Neural progenitor cell (in vitro differentiated cells): ENCODE measurements around the gene DOK4. TPM values are rescaled to one million over a fixed set of nuclear protein-coding genes. Genes with fewer than 3 reads are reported as not detected.
A peak's percentile ranks its signal among the peaks of the same experiment; 100 is the strongest.
"Not testable (repeated sequence)": the region's sequence is repeated elsewhere in the genome, so short reads cannot be mapped to it uniquely, and the experiment has no call there.

Experiments used
- DNase-seq: peaks from one replicate; pipeline ENCODE4 v3.0.0-alpha.2; 2016; ENCODE audit warnings: low spot score
- H2AFZ ChIP-seq: fragments of 200-600 bp; sonication (generic); replicated peaks from 2 replicates; pipeline ENCODE4 v1.6.1; 2016; ENCODE audit warnings: antibody characterized with exemption
- H3F3A ChIP-seq: fragments of 200-600 bp; sonication (generic); 2 replicates; pipeline ENCODE4 v1.6.1; 2016; ENCODE audit warnings: antibody characterized with exemption, low read depth
- H3K27ac ChIP-seq: fragments of 200-600 bp; sonication (generic); 2 replicates; pipeline ENCODE4 v1.5.1; 2016; ENCODE audit warnings: mild to moderate bottlenecking
- H3K27me3 ChIP-seq: fragments of 200-600 bp; sonication (generic); 2 replicates; pipeline ENCODE4 v1.6.1; 2016; ENCODE audit warnings: mild to moderate bottlenecking, moderate library complexity
- H3K36me3 ChIP-seq: fragments of 200-600 bp; sonication (generic); 2 replicates; pipeline ENCODE4 v1.5.1; 2016
- H3K4me1 ChIP-seq: fragments of 200-600 bp; sonication (generic); 2 replicates; pipeline ENCODE4 v1.6.1; 2016; ENCODE audit warnings: mixed run types
- H3K4me2 ChIP-seq: fragments of 200-600 bp; sonication (generic); 2 replicates; pipeline ENCODE4 v1.6.1; 2016
- H3K4me3 ChIP-seq: fragments of 200-600 bp; sonication (generic); 2 replicates; pipeline ENCODE4 v1.5.1; 2016
- H3K79me2 ChIP-seq: fragments of 200-600 bp; sonication (generic); 2 replicates; pipeline ENCODE4 v1.6.1; 2016; ENCODE audit warnings: low read depth
- H3K9ac ChIP-seq: fragments of 200-600 bp; sonication (generic); 2 replicates; pipeline ENCODE4 v1.6.1; 2016
- H3K9me3 ChIP-seq: fragments of 200-600 bp; sonication (generic); 2 replicates; pipeline ENCODE4 v1.5.1; 2016; ENCODE audit warnings: low read depth
- H4K20me1 ChIP-seq: fragments of 200-600 bp; sonication (generic); 2 replicates; pipeline ENCODE4 v1.6.1; 2016; ENCODE audit warnings: low read depth
- H3K27ac Mint-ChIP-seq: 3 replicates; pipeline ENCODE4 v1.8.0; 2021; ENCODE audit warnings: mixed read lengths
- H3K27me3 Mint-ChIP-seq: 2 replicates; pipeline ENCODE4 v1.8.0; 2022; ENCODE audit warnings: low read depth, mild to moderate bottlenecking, inconsistent platforms, moderate library complexity, mixed read lengths; ENCODE audit not compliant: insufficient read depth
- H3K36me3 Mint-ChIP-seq: 3 replicates; pipeline ENCODE4 v1.8.0; 2021; ENCODE audit warnings: mixed read lengths
- H3K4me1 Mint-ChIP-seq: 3 replicates; pipeline ENCODE4 v1.8.0; 2021; ENCODE audit warnings: mixed read lengths
- H3K4me3 Mint-ChIP-seq: 3 replicates; pipeline ENCODE4 v1.8.0; 2021; ENCODE audit warnings: mild to moderate bottlenecking, moderate library complexity, mixed read lengths
- H3K9me3 Mint-ChIP-seq: 3 replicates; pipeline ENCODE4 v1.8.0; 2020; ENCODE audit warnings: mixed read lengths
- CTCF ChIP-seq: fragments of 200-600 bp; sonication (generic); IDR thresholded peaks from 2 replicates; pipeline ENCODE4 v1.5.1; 2017; ENCODE audit warnings: antibody characterized with exemption, mild to moderate bottlenecking
- EZH2 ChIP-seq: fragments of 200-600 bp; sonication (generic); IDR thresholded peaks from 2 replicates; pipeline ENCODE4 v1.6.1; 2017; ENCODE audit warnings: antibody characterized with exemption, mild to moderate bottlenecking, moderate library complexity
- EZH2phosphoT487 ChIP-seq: fragments of 200-600 bp; sonication (generic); IDR thresholded peaks from 2 replicates; pipeline ENCODE4 v1.6.1; 2017; ENCODE audit warnings: antibody characterized with exemption
- total RNA-seq: library from RNA; depleted of rRNA; stranded (reverse); fragments of >200 nt; gene quantifications from 2 replicates; pipeline ENCODE4 v1.2.3, GENCODE V29; 2015; ENCODE audit warnings: low replicate concordance

Gene DOK4
- total RNA-seq, 1 donor from 2014 or later, result 10.5 TPM

- H3K36me3 ChIP-seq, result no peaks in the 10 kb centered on the region
- no peak for DNase-seq
- H3K27me3 ChIP-seq, result no peaks in the 10 kb centered on the region
- Mint-ChIP-seq H3K4me1 (peaks cover 17% of the 10 kb centered on the region), H3K36me3 (peaks cover 14% of the 10 kb centered on the region), H3K4me3 (peak overlapping the region; percentile 71), H3K27ac (no peak overlapping the region), H3K9me3 (no peaks in the 10 kb centered on the region), H3K27me3 (peaks cover 2% of the 10 kb centered on the region)
- no peak overlapping the region for H3K27ac ChIP-seq
- no peak overlapping the region for H2AFZ ChIP-seq
- no peaks in the 10 kb centered on the region for H3F3A ChIP-seq
- no peaks in the 10 kb centered on the region for H4K20me1 ChIP-seq
- no peak overlapping the region for H3K9ac ChIP-seq
- H3K4me2 ChIP-seq, result no peak overlapping the region
- no peaks in the 10 kb centered on the region for H3K4me1 ChIP-seq
- no peaks in the 10 kb centered on the region for H3K9me3 ChIP-seq
- H3K79me2 ChIP-seq, result peaks cover 65% of the 10 kb centered on the region
- H3K4me3 ChIP-seq, result no peak overlapping the region
- TF ChIP-seq EZH2 (no peak), EZH2phosphoT487 (no peak), CTCF (no peak)
Observed at GRCh38 chr16:57445510-57445909, 40.8 kb downstream of the DOK4 start.

GRCh38 chr16:57444711-57445110, 41.6 kb downstream of the DOK4 start:
- Histone ChIP-seq H3K4me1 (no peaks in the 10 kb centered on the region), H3K9ac (no peak overlapping the region), H4K20me1 (no peaks in the 10 kb centered on the region), H3K4me3 (no peak overlapping the region), H3K27me3 (no peaks in the 10 kb centered on the region), H3K27ac (no peak overlapping the region), H3K4me2 (no peak overlapping the region), H3K36me3 (no peaks in the 10 kb centered on the region), H3K79me2 (peaks cover 69% of the 10 kb centered on the region), H3K9me3 (no peaks in the 10 kb centered on the region), H3F3A (no peaks in the 10 kb centered on the region), H2AFZ (no peak overlapping the region)
- Mint-ChIP-seq H3K9me3 (peaks cover 4% of the 10 kb centered on the region), H3K27me3 (peaks cover 2% of the 10 kb centered on the region), H3K36me3 (peaks cover 22% of the 10 kb centered on the region), H3K4me1 (peaks cover 17% of the 10 kb centered on the region), H3K4me3 (peak overlapping the region; percentile 69), H3K27ac (no peak overlapping the region)
- DNase-seq, result no peak
- no peak for TF ChIP-seq EZH2
- TF ChIP-seq CTCF, result no peak
- TF ChIP-seq EZH2phosphoT487, result no peak

GRCh38 chr16:57440551-57440950, 45.7 kb downstream of the DOK4 start:
- H3K79me2 ChIP-seq, result peaks cover 51% of the 10 kb centered on the region
- H3K4me3 ChIP-seq, DNase-seq, H3K9ac ChIP-seq, H3K27me3 ChIP-seq, H3K36me3 ChIP-seq, H3K9me3 ChIP-seq, H3K4me2 ChIP-seq, H3K27ac Mint-ChIP-seq, H4K20me1 ChIP-seq, H3K4me1 Mint-ChIP-seq, H3F3A ChIP-seq, H3K4me1 ChIP-seq, H3K4me3 Mint-ChIP-seq, H3K27ac ChIP-seq, H3K9me3 Mint-ChIP-seq, H3K27me3 Mint-ChIP-seq, H2AFZ ChIP-seq: not testable (repeated sequence)
- H3K36me3 Mint-ChIP-seq, result peaks cover 34% of the 10 kb centered on the region

- H4K20me1 ChIP-seq, H3K4me3 ChIP-seq, H3K9ac ChIP-seq, H3K27ac ChIP-seq, H3K4me3 Mint-ChIP-seq, H3K27me3 ChIP-seq, H3K4me1 Mint-ChIP-seq, H2AFZ ChIP-seq, H3K27me3 Mint-ChIP-seq, H3K36me3 ChIP-seq, H3F3A ChIP-seq, H3K4me1 ChIP-seq, DNase-seq, H3K27ac Mint-ChIP-seq, H3K9me3 ChIP-seq, H3K9me3 Mint-ChIP-seq, H3K4me2 ChIP-seq: not testable (repeated sequence)
- peaks cover 36% of the 10 kb centered on the region for H3K36me3 Mint-ChIP-seq
- H3K79me2 ChIP-seq, result peaks cover 45% of the 10 kb centered on the region
Observed at GRCh38 chr16:57439947-57440346, 46.3 kb downstream of the DOK4 start.
